ENCODE data around the gene PGRMC2.
A peak's percentile ranks its signal among the peaks of the same experiment; 100 is the strongest.

DNA sequence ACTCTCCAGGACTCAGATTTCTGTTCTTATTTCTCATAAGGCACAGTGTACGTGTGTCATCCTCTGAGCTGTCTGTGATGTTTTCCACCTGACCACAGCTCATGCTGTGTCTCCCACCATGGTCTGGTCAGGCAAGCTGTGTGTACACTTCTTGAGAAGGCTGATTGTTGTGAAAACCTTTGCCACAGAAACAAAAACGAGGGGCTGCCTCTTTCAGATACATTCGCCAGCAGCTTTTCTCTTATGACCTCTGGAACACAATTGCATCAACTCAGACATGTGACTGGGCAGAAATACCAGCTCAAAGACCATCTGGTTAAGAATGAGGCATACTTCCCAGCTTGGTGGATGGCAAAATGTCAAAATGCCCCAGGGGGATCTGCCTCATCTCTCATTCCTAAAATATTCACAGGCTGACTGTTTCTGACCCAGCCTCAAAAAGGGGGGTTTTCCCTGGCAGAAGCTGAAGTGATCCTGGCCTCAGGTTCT lies 46.1 kb downstream of the PGRMC2 start:
- TF ChIP-seq ZFP3 (CRISPR knock-in tag; IDR thresholded peaks at IDR 0.05) (no peak), ZFP30 (CRISPR knock-in tag; IDR thresholded peaks at IDR 0.05) (no peak), TOX (CRISPR knock-in tag; IDR thresholded peaks at IDR 0.05; ENCODE audit: borderline replicate concordance) (no peak), BACH2 (CRISPR knock-in tag; IDR thresholded peaks at IDR 0.05; ENCODE audit: borderline replicate concordance) (no peak), ISL1 (CRISPR knock-in tag; IDR thresholded peaks at IDR 0.05) (peak; percentile 66)
- TF ChIP-seq, protein P1, sequence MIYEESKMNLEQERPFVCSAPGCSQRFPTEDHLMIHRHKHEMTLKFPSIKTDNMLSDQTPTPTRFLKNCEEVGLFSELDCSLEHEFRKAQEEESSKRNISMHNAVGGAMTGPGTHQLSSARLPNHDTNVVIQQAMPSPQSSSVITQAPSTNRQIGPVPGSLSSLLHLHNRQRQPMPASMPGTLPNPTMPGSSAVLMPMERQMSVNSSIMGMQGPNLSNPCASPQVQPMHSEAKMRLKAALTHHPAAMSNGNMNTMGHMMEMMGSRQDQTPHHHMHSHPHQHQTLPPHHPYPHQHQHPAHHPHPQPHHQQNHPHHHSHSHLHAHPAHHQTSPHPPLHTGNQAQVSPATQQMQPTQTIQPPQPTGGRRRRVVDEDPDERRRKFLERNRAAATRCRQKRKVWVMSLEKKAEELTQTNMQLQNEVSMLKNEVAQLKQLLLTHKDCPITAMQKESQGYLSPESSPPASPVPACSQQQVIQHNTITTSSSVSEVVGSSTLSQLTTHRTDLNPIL (CRISPR knock-in tag; IDR thresholded peaks at IDR 0.05; ENCODE audit: low read depth): no peak
- TF ChIP-seq, protein P2, sequence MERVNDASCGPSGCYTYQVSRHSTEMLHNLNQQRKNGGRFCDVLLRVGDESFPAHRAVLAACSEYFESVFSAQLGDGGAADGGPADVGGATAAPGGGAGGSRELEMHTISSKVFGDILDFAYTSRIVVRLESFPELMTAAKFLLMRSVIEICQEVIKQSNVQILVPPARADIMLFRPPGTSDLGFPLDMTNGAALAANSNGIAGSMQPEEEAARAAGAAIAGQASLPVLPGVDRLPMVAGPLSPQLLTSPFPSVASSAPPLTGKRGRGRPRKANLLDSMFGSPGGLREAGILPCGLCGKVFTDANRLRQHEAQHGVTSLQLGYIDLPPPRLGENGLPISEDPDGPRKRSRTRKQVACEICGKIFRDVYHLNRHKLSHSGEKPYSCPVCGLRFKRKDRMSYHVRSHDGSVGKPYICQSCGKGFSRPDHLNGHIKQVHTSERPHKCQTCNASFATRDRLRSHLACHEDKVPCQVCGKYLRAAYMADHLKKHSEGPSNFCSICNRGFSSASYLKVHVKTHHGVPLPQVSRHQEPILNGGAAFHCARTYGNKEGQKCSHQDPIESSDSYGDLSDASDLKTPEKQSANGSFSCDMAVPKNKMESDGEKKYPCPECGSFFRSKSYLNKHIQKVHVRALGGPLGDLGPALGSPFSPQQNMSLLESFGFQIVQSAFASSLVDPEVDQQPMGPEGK (CRISPR knock-in tag; IDR thresholded peaks at IDR 0.05; ENCODE audit: borderline replicate concordance): no peak
